Ecto neural progenitor cell (in vitro differentiated cells): ENCODE measurements around the gene LY86.
"Not testable (repeated sequence)": the region's sequence is repeated elsewhere in the genome, so short reads cannot be mapped to it uniquely, and the experiment has no call there.

ENCODE experiments used
- DNase-seq: peaks from one replicate; pipeline ENCODE4 v3.0.0-alpha.2; 2018; ENCODE audit warnings: low spot score

LY86 gene

DNA sequence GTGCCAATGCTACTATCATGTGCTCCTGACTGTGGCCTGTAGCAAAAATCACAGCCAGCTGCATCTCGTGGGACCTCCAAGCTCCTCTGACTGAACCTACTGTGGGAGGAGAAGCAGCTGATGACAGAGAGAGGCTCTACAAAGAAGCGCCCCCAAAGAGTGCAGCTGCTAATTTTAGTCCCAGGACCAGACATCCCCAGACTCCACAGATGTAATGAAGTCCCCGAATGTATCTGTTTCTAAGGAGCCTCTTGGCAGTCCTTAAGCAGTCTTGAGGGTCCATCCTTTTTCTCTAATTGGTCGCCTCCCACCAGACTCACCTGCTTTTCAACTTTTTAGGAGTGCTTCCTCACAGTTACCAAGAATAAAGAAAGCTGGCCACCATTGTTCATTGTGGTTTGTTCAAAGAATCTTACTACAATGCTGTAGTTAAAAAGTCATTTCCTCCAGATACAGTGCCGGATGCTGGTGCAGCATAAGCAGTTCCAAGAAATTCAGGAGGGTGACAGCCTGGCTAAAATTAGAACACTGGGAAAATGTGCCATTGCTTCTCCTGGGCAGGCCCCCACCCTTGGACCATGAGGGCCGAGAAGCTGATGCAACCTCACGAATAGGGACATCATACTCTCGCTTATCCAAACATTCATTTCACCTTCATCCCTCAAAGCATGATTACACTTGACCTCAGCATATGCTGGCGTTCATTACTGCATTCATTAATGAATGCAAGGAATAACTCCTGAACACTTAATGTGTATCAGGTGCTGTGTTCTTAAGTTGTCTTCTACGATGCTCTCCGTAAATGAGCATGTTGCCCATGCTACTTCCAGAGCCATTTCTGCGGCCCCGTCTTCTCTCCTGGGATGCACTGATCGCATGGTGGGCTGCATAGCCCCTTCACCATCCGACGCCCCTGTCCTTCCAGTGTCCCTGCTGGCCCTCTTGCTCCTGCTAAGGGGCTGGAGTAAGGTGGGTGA lies 66.4 kb downstream of the LY86 start:
- DNase-seq = no peak

DNA sequence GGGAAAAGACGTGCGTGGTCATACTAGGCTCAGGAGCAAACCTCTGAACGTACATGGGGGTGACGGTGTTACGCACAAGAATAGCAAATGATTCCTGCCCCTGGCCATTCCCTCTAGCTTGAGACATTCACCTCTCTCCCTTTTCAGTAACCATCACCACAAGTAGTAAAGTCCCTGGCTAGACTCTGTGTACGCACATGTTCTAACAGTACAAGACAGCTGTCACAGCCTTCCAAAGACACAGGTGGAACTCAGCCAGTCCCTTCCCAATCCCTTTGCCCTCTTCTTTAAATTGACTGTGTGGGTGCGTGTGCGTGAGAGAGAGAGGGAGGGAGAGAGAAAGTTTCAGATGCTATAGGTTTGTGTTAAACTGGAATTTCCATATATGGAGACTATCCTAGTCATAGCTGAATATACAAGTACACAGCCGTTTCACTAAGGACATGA lies 67.3 kb downstream of the LY86 start:
- DNase-seq = no peak

DNA sequence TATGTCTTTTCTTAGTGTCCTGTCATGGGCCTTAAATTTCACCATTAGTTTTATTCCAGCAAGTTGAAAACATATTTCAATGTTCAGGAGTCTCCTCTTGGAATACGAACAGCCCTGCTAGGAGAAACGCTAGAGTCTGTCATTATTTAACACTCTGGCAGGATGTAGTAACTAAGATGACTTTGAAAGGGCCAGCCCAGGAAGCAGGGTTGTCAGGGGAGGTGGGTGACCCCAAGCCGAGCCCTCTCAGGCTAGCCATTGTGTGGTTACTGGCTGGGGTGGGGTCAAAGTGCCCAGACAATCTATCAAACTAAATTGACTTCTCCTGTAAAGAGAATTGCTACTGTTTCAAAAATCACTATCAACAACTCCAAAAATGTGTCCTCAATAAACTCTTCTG lies 67.8 kb downstream of the LY86 start:
- no peak for DNase-seq

DNA sequence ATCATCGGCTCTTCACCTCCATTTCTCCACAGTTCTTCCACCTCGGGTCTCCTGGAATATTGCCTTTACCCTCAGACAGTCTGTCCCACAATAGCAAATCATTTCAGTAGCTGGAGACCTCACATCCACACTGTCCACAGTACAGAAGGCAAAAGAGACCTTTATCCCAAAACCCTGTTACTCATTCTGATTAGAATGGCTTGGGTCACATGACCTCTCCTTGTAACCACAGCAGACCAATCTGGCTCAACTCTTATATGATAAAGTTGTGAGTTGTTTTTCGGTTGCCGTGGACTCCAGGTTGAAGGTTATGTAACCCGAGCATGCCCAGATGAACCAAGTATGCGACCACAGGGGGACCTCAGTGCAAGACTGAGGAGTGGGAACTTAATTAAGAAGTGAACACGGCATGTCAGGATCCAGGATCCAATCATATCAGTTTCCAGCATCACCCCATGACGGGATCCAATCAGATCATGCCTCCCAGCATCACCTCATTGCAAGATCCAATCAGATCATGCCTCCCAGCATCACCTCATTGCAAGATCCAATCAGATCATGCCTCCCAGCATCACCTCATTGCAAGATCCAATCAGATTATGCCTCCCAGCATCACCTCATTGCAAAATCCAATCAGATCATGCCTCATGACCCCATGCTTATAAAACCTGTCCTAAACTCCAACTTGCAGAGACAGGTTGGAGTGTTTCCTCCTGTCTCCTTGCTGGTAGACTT lies 68.7 kb downstream of the LY86 start:
- DNase-seq = no peak

DNA sequence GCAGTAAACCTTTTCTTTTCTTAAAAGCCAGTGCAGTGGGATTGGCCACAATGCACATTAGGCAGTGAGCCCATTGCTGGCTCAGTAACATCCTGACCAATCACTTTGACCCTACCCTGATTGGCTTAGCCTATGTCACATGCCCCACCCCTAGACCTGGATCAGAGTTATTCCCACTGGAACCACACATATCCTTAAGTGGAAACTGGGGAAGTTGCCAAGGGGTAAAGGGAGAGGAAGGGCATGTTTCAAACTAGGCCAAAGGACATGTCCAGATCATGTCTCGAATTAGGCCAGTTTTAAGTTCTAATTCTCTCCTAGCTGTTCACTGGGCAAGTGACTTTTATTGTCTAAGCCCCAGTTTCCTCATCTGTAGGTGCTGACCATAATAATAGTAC lies 69.3 kb downstream of the LY86 start:
- no peak for DNase-seq

DNA sequence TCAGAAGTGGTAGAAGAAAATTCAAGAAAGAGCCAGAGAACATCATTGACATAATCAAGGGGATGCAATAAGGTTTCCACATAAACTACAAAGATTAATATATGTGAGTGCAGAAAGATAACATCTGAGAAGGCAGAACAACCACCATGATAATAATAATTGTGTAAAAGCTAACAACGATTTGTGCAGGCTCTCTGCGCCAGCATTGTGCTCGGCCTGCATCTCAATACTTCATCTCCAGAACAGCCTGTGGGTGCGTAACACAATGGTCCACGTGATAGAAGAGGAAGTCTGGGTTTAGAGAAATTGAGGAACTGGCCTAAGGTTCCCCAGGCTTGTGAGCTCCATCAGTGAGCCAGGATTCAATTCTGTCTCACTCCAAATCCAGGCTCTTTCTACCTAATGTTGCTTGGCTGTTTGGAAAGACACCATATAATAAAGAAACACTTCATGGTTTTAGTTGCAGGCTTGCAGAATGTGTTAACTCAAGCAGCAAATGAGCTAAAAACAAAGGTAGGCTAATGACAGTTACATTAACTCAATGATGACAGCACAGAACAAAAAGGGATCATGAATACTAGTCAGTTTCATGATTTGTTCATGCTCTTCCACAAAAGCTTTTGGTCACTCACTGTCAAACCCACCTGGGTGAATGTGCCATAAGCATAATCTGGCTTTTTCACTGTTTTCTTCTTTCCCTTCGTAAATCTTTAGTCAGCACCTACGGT lies 71.2 kb downstream of the LY86 start:
- DNase-seq = no peak

DNA sequence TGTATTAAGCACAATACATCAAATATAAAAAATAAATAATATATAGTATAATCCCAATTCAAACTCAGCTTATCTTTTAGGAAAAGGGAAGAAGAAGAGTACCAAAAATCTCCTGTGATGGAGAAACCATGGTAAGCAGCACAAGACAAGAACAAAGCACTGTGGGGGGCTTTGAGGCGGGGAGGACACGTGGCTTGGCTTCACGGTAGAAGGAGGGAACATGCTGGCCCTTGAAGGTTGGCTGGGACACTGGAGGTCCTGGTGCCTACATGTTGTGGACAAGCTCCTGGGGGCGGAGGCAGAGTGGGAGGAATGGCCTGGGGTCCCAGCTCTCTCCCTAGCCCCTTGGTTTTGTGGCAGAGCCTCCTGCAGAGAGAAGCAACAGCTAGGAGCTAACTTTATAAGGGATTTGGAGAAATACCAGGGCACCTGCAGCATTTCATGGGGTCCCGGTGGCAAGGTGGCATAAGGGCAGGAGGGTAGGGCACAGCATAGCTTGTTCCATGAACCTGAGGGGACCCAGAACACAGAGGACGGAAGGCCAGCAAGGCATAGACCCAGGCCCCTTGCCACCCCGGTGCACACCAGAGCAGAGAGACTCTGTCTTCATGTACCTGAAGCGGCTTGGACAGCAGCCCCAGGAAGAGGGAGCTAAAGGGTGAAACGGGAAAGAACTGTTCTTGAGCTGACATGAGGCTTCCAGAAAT lies 72.0 kb downstream of the LY86 start:
- no peak for DNase-seq

DNA sequence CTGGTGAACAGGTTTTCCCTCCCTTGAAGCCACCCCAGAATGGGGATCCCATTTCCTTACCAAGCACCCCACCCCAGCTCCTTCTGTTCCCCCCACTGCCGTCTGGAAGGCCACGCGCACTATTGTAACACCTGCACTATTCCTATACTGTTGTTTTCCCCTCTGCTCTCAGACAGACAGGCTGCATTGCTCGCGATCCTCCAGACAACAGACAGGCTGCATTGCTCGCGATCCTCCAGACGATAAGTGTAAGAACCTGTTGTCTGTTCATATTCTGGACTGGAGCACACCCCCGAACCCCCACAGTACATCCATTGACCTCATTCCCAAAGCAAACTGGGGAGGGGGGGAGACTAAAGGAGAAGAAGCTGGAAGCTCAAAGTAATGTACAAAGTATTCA lies 72.7 kb downstream of the LY86 start:
- DNase-seq = no peak

DNA sequence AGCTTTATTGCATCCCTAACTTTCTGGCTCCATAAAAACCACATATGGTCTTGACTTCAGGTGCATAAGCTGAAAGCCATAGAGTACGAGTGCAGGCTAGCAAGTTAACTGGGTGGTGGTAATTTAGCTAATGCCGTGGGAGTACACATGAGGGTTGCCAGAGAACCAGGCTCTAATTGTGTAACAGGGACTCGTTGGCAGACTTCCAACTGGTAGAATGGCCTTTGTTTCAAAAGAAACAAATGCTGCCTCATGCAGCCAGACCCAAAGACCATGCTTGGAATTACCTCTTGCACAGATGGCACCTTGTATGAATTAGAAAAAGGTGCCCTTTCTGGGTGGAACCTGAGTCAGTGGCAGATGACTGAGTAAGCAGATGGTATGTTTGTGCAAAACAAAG lies 73.2 kb downstream of the LY86 start:
- DNase-seq = no peak

DNA sequence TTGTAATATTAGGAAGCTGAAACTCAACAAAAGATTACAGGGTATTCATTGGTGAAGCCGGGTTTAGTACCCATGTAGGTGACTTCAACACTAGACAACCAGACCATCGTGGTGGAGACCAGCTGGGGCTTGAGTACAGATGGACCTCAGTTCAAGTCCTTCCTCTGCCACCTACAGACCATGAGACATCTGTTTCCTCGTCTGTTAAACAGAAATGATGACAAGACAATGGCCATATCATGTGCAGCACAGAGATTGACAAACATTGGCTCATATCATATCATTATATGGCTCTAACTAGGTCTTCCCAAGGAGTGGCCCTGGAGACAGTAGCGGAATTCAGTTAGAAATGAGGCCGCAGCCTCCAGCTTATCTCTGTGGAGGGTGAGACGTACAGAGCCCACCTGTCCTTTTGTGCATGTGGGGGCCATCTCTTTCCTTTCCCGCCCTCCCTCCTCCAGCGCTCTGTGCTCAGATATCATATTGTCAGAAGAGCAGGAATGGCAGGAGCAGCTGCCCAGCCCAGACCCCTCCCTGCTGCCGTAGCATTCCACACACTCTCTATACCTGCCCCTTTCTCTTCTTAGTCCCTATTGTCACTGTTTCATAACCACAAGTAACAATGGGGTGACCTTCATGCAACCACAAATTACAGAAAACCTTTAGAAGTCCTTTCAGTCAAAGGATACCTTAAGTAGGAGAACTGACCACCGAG lies 75.1 kb downstream of the LY86 start:
- no peak for DNase-seq

DNA sequence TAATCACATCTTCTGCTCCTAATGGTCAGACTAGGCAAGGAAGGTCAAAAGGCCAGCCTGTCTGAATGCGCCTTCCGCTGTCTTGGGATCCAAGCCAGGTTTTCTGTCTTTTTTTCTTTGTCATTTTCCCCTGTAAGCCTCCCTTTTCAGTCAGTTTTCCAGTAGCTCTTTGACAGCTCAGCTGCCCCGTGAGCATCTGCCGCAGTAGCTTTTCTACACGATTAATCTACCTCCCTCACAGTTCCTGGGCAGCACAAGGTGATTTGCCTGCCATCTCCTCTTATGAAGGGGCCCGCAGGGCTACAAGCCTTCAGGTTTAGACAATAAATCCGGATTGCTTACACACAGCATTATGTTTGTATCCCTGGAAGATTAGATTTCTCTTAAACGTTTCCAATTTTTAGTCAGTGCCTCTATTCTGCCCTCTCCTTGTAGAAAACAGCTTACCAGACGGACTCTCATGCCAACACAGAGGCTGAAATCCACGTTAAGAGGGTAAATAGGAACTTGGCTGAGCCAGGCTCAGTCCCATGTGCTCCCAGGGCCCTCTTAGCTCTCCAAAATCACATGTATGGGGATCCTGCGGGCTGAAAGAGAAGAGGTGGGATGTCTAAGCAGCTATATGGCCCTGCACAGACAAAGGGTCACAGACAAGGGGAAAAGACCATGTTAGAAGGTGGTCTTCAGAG lies 77.2 kb downstream of the LY86 start:
- DNase-seq = no peak

DNA sequence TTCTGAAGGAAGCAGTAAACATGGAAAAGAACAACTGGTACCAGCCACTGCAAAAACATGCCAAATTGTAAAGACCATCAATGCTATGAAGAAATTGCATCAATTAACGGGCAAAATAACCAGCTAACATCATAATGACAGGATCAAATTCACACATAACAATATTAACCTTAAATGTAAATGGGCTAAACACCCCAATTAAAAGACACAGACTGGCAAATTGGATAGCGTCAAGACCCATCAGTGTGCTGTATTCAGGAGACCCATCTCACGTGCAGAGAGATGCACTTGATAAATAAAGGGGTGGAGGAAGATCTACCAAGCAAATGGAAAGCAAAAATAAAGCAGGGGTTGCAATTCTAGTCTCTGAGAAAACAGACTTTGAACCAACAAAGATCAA lies 81.6 kb downstream of the LY86 start:
- DNase-seq = not testable (repeated sequence)

DNA sequence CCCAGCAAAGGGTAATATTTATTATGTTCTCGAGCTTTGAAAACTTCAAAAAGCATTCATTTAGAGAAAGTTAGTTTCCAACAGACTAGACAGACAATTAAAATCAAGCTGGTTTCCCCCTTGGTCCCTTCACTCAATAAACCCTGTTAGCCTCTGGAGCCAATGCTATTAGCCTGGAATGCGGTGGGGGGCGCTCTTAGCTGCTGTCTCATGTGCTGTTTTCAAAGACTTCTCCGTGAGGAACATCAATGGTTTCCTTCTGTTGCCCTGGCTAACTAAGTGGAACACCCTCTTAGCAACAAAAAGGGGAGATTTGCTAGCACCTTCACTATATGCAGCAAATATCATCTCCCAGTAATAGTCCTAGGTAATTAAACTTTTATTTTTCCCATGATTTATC lies 86.4 kb downstream of the LY86 start:
- no peak for DNase-seq

DNA sequence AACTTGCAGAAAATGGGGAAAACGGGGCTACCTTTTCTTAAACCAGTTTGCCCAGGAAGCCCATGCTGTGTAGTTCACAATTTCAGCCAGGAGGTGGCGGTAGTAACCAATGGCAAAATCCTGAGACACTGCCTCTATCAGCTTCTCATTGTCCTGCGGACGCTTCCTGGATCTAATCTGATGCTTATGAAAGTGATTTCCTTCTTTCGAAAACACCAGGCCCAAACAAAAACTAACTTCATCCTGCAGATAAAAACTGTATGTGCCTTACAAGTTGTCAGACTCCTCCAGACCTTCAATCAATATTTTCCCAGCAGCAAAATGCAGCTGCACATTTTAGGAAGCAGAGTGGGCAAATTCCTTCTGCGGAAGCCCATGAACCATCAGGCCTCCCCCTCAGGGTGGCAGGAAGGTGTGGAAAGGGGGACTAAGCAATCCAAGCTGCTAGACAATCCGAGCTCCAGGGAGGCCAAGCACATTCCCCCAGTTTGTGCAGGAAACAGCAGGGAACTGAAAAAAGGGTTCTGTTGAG lies 88.5 kb downstream of the LY86 start:
- peak; percentile 84 for DNase-seq

DNA sequence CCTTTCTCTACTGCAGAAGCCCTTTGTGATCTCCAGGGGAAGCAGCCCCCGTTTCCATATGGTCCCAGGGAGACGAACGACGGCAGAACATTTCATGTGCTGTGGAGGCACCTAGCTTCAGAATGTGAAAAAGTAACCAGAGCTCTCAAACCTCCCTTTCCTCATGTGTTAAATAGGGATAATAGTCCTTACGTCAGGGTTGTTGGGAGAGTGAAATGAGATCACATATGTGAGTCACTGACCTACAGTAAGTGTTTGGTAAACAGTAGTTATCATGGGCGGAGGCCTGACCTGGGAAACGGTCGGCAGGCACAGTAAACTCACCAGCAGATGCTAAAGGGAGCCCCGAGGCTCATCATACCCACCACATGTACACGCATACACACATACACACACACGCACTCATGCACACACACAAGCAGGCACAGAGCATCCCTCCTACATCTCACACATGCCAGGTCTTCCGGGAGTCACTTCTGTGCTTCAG lies 89.7 kb downstream of the LY86 start:
- no peak for DNase-seq

DNA sequence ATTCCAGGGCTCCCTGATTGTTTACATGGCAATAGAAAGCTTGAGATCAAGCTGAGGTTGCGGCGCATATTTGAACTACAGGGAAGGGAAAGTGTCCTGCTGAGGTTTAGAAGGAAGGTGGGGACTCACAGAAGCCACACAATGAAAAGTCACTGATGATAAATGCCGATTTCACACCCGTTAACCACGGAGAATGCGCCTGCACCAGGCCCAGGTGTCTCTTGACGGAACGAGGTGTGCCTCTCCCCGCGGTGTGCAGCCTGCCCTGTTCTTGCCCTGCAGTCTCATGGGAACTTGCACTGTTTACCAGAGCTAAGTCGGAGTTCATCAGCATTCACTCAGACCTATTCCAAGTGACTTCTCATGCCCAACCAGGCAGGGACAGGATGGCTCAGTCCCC lies 90.3 kb downstream of the LY86 start:
- DNase-seq = no peak

DNA sequence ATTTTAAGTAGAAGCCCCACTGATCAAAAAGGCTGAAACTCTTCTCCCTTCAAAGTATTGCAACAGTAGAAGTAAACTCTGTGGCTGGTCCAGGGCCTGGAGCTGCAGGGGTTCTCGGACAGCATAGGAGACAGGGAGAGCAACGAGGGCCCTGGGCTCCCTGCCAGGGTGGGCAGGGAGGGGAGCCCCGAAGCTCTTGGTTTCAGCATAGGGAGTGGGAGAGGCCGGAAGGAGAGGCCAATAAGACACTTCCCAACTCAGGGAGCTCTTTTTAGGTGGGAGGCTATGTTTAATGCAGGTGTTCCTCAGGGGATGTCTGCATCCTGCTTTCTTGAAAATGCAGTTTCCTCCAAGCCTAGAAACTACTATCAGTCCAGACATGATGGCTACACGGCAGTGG lies 91.1 kb downstream of the LY86 start:
- no peak for DNase-seq

DNA sequence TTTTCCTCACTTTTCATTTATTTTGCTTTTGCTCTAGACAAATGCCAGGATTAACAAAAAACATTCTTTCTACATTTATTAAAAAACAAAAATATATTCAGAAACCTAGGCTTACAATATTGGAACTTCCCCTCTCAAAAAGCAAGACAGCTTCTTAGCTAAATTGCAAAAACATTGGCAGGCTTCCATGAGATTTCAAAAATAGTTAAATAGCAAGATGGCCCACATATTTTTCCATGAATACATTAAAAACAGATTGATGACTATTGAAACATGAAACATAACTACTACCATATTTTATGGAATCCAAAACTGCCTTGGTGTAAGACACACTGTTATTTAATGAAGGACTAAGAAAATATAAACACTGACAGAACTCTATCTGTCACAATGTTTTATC lies 92.0 kb downstream of the LY86 start:
- no peak for DNase-seq

DNA sequence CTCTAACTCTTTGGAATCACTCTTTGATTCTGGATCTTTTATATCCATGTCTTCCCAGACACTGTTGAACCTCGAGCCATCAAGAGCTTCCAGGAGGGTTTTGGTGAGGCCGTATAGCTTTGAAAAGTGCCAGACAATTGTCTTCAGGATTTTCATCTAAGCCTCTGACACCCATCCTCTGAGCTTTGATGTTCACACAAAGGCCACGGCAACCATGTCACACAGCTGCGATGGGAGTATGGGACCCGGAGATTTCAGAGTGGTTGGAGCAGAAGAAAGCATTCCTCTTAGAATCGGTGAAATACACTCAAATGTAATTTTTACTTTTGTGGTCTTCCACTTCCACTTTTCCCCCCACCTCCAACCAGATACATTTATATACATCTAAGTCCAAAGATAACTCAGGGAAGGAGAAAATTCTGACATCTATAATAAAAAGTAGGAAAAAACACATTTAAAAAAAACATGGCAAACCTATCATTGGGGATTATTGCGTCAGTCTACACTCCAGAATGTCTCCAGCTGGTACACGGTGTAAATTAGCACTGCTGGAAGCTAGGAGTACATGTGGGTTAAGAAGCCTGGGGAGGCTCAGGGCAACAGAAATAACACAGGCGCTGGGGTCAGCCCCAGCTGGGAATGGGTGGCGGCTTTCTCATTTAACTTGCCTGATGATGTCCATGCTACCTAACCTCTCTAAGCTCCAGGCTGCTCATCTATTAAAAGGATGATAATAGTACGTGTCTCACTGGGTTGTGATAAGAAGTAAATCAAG lies 92.7 kb downstream of the LY86 start:
- no peak for DNase-seq
